Measurements from ENCODE around the gene UBN2. TPM values are rescaled to one million over a fixed set of nuclear protein-coding genes. Genes with fewer than 3 reads are reported as not detected.

Gene UBN2
- total RNA-seq, 1 experiment from 2014 or later = 39.0 TPM

DNA sequence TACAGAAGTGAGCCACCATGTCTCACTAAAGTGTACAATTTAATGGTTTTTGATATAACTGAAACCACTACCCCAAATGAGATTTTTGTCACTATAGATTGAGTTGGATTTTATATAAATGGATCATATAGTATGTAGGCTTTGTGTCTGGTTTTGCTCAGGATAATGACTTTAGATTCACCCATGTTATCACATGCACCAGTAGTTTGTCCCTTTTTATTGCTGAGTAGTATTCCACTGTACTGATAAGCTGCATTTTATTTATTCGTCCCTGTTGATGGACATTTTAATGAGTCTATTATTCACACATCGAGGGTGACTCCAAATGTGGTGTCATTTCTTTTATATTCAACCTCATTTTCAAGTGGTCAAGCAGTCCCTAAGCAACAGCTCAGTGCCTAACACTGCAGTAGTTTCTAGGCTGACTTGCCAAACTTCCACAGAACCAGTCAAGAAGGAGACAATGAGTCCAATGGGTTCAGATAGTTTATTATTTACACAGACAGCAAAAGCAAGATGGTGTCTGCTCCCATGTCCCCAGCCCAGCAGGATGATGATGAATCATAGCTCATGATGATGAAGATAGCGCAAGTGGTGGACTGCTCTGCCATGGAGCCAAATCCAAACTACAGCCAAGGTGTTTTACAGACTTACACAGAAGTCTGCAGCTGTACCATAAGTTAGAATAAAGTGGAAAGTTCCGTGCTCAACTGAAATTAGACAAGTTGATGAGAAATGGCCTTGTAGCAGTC, 103.5 kb downstream of the UBN2 start (continued):
- TF ChIP-seq, protein P1, sequence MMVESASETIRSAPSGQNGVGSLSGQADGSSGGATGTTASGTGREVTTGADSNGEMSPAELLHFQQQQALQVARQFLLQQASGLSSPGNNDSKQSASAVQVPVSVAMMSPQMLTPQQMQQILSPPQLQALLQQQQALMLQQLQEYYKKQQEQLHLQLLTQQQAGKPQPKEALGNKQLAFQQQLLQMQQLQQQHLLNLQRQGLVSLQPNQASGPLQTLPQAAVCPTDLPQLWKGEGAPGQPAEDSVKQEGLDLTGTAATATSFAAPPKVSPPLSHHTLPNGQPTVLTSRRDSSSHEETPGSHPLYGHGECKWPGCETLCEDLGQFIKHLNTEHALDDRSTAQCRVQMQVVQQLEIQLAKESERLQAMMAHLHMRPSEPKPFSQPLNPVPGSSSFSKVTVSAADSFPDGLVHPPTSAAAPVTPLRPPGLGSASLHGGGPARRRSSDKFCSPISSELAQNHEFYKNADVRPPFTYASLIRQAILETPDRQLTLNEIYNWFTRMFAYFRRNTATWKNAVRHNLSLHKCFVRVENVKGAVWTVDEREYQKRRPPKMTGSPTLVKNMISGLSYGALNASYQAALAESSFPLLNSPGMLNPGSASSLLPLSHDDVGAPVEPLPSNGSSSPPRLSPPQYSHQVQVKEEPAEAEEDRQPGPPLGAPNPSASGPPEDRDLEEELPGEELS (CRISPR knock-in tag; IDR thresholded peaks at IDR 0.05) = no peak

GRCh38 chr7:139339025-139339424, 108.0 kb downstream of the UBN2 start:
- ChIA-PET POLR2A (interaction anchor here (0.7 to 1.6 kb wide), 2 partner anchors 9 to 22 kb away, joined by 3 to 4 read pairs; no protein-coding TSS in a partner anchor), CTCF (interaction anchor here (1.8 to 2.2 kb wide), 3 partner anchors 13 to 95 kb away, joined by 7 to 20 read pairs (median 11); no protein-coding TSS in a partner anchor)
- peak overlapping the region; percentile 86 for H3K27ac Mint-ChIP-seq

GRCh38 chr7:139339698-139340036, 108.6 kb downstream of the UBN2 start:
- ChIA-PET CTCF (interaction anchor here (0.8 to 2.2 kb wide), 11 partner anchors 14 to 365 kb away, joined by 3 to 20 read pairs (median 5); a partner anchor contains a TSS), POLR2A (interaction anchor here (0.5 to 1.8 kb wide), 4 partner anchors 20 to 257 kb away, joined by 3 to 12 read pairs (median 4); partner anchors contain the start of gene LUC7L2)
- TF ChIP-seq OVOL2 (CRISPR knock-in tag; IDR thresholded peaks at IDR 0.05; ENCODE audit: borderline replicate concordance) = no peak
- TF ChIP-seq, protein P2, sequence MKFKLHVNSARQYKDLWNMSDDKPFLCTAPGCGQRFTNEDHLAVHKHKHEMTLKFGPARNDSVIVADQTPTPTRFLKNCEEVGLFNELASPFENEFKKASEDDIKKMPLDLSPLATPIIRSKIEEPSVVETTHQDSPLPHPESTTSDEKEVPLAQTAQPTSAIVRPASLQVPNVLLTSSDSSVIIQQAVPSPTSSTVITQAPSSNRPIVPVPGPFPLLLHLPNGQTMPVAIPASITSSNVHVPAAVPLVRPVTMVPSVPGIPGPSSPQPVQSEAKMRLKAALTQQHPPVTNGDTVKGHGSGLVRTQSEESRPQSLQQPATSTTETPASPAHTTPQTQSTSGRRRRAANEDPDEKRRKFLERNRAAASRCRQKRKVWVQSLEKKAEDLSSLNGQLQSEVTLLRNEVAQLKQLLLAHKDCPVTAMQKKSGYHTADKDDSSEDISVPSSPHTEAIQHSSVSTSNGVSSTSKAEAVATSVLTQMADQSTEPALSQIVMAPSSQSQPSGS (CRISPR knock-in tag; IDR thresholded peaks at IDR 0.05; ENCODE audit: borderline replicate concordance, low read depth) = no peak
- TF ChIP-seq ZNF232 (CRISPR knock-in tag; IDR thresholded peaks at IDR 0.05) = 0 out of 2 replicates have a peak, but pooled peaks have one; percentile 6
- TF ChIP-seq ZNF219 (CRISPR knock-in tag; IDR thresholded peaks at IDR 0.05; ENCODE audit: borderline replicate concordance) = no peak
- TF ChIP-seq, protein P3, sequence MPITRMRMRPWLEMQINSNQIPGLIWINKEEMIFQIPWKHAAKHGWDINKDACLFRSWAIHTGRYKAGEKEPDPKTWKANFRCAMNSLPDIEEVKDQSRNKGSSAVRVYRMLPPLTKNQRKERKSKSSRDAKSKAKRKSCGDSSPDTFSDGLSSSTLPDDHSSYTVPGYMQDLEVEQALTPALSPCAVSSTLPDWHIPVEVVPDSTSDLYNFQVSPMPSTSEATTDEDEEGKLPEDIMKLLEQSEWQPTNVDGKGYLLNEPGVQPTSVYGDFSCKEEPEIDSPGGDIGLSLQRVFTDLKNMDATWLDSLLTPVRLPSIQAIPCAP (CRISPR knock-in tag; IDR thresholded peaks at IDR 0.05) = no peak
- TF ChIP-seq GABPB1 (CRISPR knock-in tag; IDR thresholded peaks at IDR 0.05) = no peak
- no peak for TF ChIP-seq PRRX2 (CRISPR knock-in tag; IDR thresholded peaks at IDR 0.05)
- peak overlapping the region; percentile 99; the same call in 1 of the 2 replicates for H3K27ac Mint-ChIP-seq
- H3K36me3 Mint-ChIP-seq = peaks cover 7% of the 10 kb centered on the region
- peaks cover 10% of the 10 kb centered on the region for H3K9me3 Mint-ChIP-seq
- H3K4me3 Mint-ChIP-seq = peak overlapping the region; percentile 92
- H3K27me3 Mint-ChIP-seq (ENCODE audit: low read depth) = peaks cover 9% of the 10 kb centered on the region
- DNase-seq (ENCODE audit: low spot score) = no peak
- H3K4me1 Mint-ChIP-seq = peaks cover 7% of the 10 kb centered on the region
- ATAC-seq = no peak

More at GRCh38 chr7:139339025-139339424, 108.0 kb downstream of the UBN2 start:
- Mint-ChIP-seq H3K4me3 (peak overlapping the region; percentile 92), H3K36me3 (peaks cover 7% of the 10 kb centered on the region), H3K9me3 (peaks cover 10% of the 10 kb centered on the region), H3K4me1 (peaks cover 7% of the 10 kb centered on the region), H3K27me3 (ENCODE audit: low read depth) (peaks cover 9% of the 10 kb centered on the region)
- DNase-seq (ENCODE audit: low spot score) = no peak
- no peak for ATAC-seq
- TF ChIP-seq ZNF416 (CRISPR knock-in tag; IDR thresholded peaks at IDR 0.05) (no peak), ZNF396 (CRISPR knock-in tag; IDR thresholded peaks at IDR 0.05; ENCODE audit: borderline replicate concordance) (no peak), FOXK1 (CRISPR knock-in tag; IDR thresholded peaks at IDR 0.05) (no peak), NR2C2 (CRISPR knock-in tag; IDR thresholded peaks at IDR 0.05) (no peak), HMGA2 (CRISPR knock-in tag; IDR thresholded peaks at IDR 0.05) (no peak), ZNF219 (CRISPR knock-in tag; IDR thresholded peaks at IDR 0.05; ENCODE audit: borderline replicate concordance) (no peak), ZNF671 (CRISPR knock-in tag; IDR thresholded peaks at IDR 0.05) (no peak), ZNF317 (CRISPR knock-in tag; IDR thresholded peaks at IDR 0.05; ENCODE audit: borderline replicate concordance, low read depth) (no peak), MXD4 (CRISPR knock-in tag; IDR thresholded peaks at IDR 0.05; ENCODE audit: borderline replicate concordance) (no peak), ZSCAN18 (CRISPR knock-in tag; IDR thresholded peaks at IDR 0.05) (no peak)
- TF ChIP-seq, protein P4, sequence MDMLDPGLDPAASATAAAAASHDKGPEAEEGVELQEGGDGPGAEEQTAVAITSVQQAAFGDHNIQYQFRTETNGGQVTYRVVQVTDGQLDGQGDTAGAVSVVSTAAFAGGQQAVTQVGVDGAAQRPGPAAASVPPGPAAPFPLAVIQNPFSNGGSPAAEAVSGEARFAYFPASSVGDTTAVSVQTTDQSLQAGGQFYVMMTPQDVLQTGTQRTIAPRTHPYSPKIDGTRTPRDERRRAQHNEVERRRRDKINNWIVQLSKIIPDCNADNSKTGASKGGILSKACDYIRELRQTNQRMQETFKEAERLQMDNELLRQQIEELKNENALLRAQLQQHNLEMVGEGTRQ (CRISPR knock-in tag; IDR thresholded peaks at IDR 0.05) = no peak
- TF ChIP-seq, protein P5, sequence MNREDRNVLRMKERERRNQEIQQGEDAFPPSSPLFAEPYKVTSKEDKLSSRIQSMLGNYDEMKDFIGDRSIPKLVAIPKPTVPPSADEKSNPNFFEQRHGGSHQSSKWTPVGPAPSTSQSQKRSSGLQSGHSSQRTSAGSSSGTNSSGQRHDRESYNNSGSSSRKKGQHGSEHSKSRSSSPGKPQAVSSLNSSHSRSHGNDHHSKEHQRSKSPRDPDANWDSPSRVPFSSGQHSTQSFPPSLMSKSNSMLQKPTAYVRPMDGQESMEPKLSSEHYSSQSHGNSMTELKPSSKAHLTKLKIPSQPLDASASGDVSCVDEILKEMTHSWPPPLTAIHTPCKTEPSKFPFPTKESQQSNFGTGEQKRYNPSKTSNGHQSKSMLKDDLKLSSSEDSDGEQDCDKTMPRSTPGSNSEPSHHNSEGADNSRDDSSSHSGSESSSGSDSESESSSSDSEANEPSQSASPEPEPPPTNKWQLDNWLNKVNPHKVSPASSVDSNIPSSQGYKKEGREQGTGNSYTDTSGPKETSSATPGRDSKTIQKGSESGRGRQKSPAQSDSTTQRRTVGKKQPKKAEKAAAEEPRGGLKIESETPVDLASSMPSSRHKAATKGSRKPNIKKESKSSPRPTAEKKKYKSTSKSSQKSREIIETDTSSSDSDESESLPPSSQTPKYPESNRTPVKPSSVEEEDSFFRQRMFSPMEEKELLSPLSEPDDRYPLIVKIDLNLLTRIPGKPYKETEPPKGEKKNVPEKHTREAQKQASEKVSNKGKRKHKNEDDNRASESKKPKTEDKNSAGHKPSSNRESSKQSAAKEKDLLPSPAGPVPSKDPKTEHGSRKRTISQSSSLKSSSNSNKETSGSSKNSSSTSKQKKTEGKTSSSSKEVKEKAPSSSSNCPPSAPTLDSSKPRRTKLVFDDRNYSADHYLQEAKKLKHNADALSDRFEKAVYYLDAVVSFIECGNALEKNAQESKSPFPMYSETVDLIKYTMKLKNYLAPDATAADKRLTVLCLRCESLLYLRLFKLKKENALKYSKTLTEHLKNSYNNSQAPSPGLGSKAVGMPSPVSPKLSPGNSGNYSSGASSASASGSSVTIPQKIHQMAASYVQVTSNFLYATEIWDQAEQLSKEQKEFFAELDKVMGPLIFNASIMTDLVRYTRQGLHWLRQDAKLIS (CRISPR knock-in tag; IDR thresholded peaks at IDR 0.05; ENCODE audit: borderline replicate concordance) = no peak
